Measurements from ENCODE around the gene DISC1. TPM values are rescaled to one million over a fixed set of nuclear protein-coding genes. Genes with fewer than 3 reads are reported as not detected.

Gene DISC1
- total and polyA plus RNA-seq, 2 of the 13 experiments (the other 11 are each of a cell fraction or from before 2014, with no cell fraction given): 4.2 to 4.6 TPM

GRCh38 chr1:231841616-231842344 is 215.2 kb downstream of the DISC1 start (continued):
- TF ChIP-seq ZNF143 (CRISPR knock-in tag; IDR thresholded peaks at IDR 0.05) (no peak), NR2F6 (IDR thresholded peaks at IDR 0.05) (no peak), NR2F6 (CRISPR knock-in tag; IDR thresholded peaks at IDR 0.05) (peak; percentile 52), HMG20A (CRISPR knock-in tag; IDR thresholded peaks at IDR 0.05; ENCODE audit: borderline replicate concordance) (peak; percentile 36; the same call in 1 of the 2 replicates), DMAP1 (CRISPR knock-in tag; IDR thresholded peaks at IDR 0.05) (no peak), SUZ12 (IDR thresholded peaks at IDR 0.05; ENCODE audit: low read depth, low read length) (no peak), POGK (CRISPR knock-in tag; conservative IDR thresholded peaks at IDR 0.05) (no peak), BORCS8-MEF2B (CRISPR knock-in tag; IDR thresholded peaks at IDR 0.05) (no peak), GTF3A (CRISPR knock-in tag; conservative IDR thresholded peaks at IDR 0.05) (no peak), ZBTB43 (CRISPR knock-in tag; conservative IDR thresholded peaks at IDR 0.05) (no peak), YEATS2 (CRISPR knock-in tag; IDR thresholded peaks at IDR 0.05; ENCODE audit: borderline replicate concordance) (no peak), KMT2B (CRISPR knock-in tag; IDR thresholded peaks at IDR 0.05) (no peak), SCMH1 (CRISPR knock-in tag; IDR thresholded peaks at IDR 0.05; ENCODE audit: borderline replicate concordance) (no peak), ZNF496 (CRISPR knock-in tag; IDR thresholded peaks at IDR 0.05; ENCODE audit: insufficient replicate concordance) (no peak), TBL1XR1 (IDR thresholded peaks at IDR 0.05; ENCODE audit: borderline replicate concordance, low read length, partially characterized antibody) (peak; percentile 9), ZNF577 (CRISPR knock-in tag; IDR thresholded peaks at IDR 0.05; ENCODE audit: borderline replicate concordance, low read depth) (no peak), MLLT10 (CRISPR knock-in tag; IDR thresholded peaks at IDR 0.05) (no peak), PITX1 (CRISPR knock-in tag; IDR thresholded peaks at IDR 0.05) (0 out of 2 replicates have a peak, but pooled peaks have one; percentile 23), PAXIP1 (CRISPR knock-in tag; conservative IDR thresholded peaks at IDR 0.05) (peak; percentile 79)
- TF ChIP-seq, protein P1, sequence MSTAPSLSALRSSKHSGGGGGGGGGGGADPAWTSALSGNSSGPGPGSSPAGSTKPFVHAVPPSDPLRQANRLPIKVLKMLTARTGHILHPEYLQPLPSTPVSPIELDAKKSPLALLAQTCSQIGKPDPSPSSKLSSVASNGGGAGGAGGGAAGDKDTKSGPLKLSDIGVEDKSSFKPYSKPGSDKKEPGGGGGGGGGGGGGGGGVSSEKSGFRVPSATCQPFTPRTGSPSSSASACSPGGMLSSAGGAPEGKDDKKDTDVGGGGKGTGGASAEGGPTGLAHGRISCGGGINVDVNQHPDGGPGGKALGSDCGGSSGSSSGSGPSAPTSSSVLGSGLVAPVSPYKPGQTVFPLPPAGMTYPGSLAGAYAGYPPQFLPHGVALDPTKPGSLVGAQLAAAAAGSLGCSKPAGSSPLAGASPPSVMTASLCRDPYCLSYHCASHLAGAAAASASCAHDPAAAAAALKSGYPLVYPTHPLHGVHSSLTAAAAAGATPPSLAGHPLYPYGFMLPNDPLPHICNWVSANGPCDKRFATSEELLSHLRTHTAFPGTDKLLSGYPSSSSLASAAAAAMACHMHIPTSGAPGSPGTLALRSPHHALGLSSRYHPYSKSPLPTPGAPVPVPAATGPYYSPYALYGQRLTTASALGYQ (CRISPR knock-in tag; IDR thresholded peaks at IDR 0.05): no peak
- TF ChIP-seq, protein P2, sequence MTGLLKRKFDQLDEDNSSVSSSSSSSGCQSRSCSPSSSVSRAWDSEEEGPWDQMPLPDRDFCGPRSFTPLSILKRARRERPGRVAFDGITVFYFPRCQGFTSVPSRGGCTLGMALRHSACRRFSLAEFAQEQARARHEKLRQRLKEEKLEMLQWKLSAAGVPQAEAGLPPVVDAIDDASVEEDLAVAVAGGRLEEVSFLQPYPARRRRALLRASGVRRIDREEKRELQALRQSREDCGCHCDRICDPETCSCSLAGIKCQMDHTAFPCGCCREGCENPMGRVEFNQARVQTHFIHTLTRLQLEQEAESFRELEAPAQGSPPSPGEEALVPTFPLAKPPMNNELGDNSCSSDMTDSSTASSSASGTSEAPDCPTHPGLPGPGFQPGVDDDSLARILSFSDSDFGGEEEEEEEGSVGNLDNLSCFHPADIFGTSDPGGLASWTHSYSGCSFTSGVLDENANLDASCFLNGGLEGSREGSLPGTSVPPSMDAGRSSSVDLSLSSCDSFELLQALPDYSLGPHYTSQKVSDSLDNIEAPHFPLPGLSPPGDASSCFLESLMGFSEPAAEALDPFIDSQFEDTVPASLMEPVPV (CRISPR knock-in tag; IDR thresholded peaks at IDR 0.05): no peak
